ENCODE results near the gene MDM2.

The MDM2 gene

GRCh38 chr12:68761442-68761812 is 46.5 kb upstream of the MDM2 start:
- TF ChIP-seq USF1 (IDR thresholded peaks at IDR 0.05) (no peak), ZBTB7A (IDR thresholded peaks at IDR 0.05; ENCODE audit: low read depth) (no peak), REST (IDR thresholded peaks at IDR 0.05; ENCODE audit: low read depth) (no peak), EP300 (IDR thresholded peaks at IDR 0.05; ENCODE audit: borderline replicate concordance) (no peak), FOXM1 (IDR thresholded peaks at IDR 0.05; ENCODE audit: borderline replicate concordance, low read depth) (no peak), TAF1 (IDR thresholded peaks at IDR 0.05; ENCODE audit: low read depth) (no peak), RAD21 (IDR thresholded peaks at IDR 0.05; ENCODE audit: low read depth) (no peak), NFIC (IDR thresholded peaks at IDR 0.05) (no peak), YY1 (IDR thresholded peaks at IDR 0.05; ENCODE audit: low read depth) (no peak), EGR1 (IDR thresholded peaks at IDR 0.05) (no peak), CREB1 (IDR thresholded peaks at IDR 0.05; ENCODE audit: low read depth) (no peak), TCF12 (IDR thresholded peaks at IDR 0.05; ENCODE audit: low read depth) (no peak), MAX (IDR thresholded peaks at IDR 0.05) (no peak)

- no peak for TF ChIP-seq TEAD4 (IDR thresholded peaks at IDR 0.05)
- TF ChIP-seq EGR1 (IDR thresholded peaks at IDR 0.05): no peak
- TF ChIP-seq TCF12 (IDR thresholded peaks at IDR 0.05; ENCODE audit: low read depth): no peak
- TF ChIP-seq TAF1 (IDR thresholded peaks at IDR 0.05; ENCODE audit: low read depth): no peak
- no peak for TF ChIP-seq YY1 (IDR thresholded peaks at IDR 0.05; ENCODE audit: low read depth)
- TF ChIP-seq REST (IDR thresholded peaks at IDR 0.05; ENCODE audit: low read depth): no peak
- no peak for TF ChIP-seq MAX (IDR thresholded peaks at IDR 0.05)
- no peak for TF ChIP-seq USF1 (IDR thresholded peaks at IDR 0.05)
- TF ChIP-seq EP300 (IDR thresholded peaks at IDR 0.05; ENCODE audit: borderline replicate concordance): no peak
- no peak for TF ChIP-seq ZBTB7A (IDR thresholded peaks at IDR 0.05; ENCODE audit: low read depth)
- no peak for TF ChIP-seq RAD21 (IDR thresholded peaks at IDR 0.05; ENCODE audit: low read depth)
- no peak for TF ChIP-seq NFIC (IDR thresholded peaks at IDR 0.05)
- no peak for TF ChIP-seq CEBPB (IDR thresholded peaks at IDR 0.05)
Observed at GRCh38 chr12:68761901-68762630, 45.9 kb upstream of the MDM2 start.

- TF ChIP-seq YY1 (IDR thresholded peaks at IDR 0.05; ENCODE audit: low read depth): no peak
- no peak for TF ChIP-seq CEBPB (IDR thresholded peaks at IDR 0.05)
- no peak for TF ChIP-seq CREB1 (IDR thresholded peaks at IDR 0.05; ENCODE audit: low read depth)
- no peak for TF ChIP-seq REST (IDR thresholded peaks at IDR 0.05; ENCODE audit: low read depth)
- no peak for TF ChIP-seq EGR1 (IDR thresholded peaks at IDR 0.05)
- TF ChIP-seq NFIC (IDR thresholded peaks at IDR 0.05): no peak
- TF ChIP-seq TEAD4 (IDR thresholded peaks at IDR 0.05): no peak
- TF ChIP-seq FOXM1 (IDR thresholded peaks at IDR 0.05; ENCODE audit: borderline replicate concordance, low read depth): no peak
- no peak for TF ChIP-seq TAF1 (IDR thresholded peaks at IDR 0.05; ENCODE audit: low read depth)
- no peak for TF ChIP-seq ZBTB7A (IDR thresholded peaks at IDR 0.05; ENCODE audit: low read depth)
- TF ChIP-seq MAX (IDR thresholded peaks at IDR 0.05): no peak
- no peak for TF ChIP-seq USF1 (IDR thresholded peaks at IDR 0.05)
- no peak for TF ChIP-seq EP300 (IDR thresholded peaks at IDR 0.05; ENCODE audit: borderline replicate concordance)
- TF ChIP-seq RAD21 (IDR thresholded peaks at IDR 0.05; ENCODE audit: low read depth): no peak
- TF ChIP-seq TCF12 (IDR thresholded peaks at IDR 0.05; ENCODE audit: low read depth): no peak
Observed at GRCh38 chr12:68762691-68763090, 45.3 kb upstream of the MDM2 start.
